ENCODE results near the gene AAR2.

AAR2 gene, protein sequence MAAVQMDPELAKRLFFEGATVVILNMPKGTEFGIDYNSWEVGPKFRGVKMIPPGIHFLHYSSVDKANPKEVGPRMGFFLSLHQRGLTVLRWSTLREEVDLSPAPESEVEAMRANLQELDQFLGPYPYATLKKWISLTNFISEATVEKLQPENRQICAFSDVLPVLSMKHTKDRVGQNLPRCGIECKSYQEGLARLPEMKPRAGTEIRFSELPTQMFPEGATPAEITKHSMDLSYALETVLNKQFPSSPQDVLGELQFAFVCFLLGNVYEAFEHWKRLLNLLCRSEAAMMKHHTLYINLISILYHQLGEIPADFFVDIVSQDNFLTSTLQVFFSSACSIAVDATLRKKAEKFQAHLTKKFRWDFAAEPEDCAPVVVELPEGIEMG

GRCh38 chr20:36235892-36236785 is at the start of gene AAR2:
TSS of gene AAR2 (plus strand) at chr20:36236478. CDS start at chr20:36239869, 3,391 bp downstream.
- H3K4me3 ChIP-seq (ENCODE audit: low read depth, low read length) = peak within 1 kb of the TSS; percentile 65
- DNase-seq (ENCODE audit: low read depth, low spot score) = peak; percentile 77
- in situ Hi-C loops (cut with HindIII; ENCODE audit: low sequenced_read_pairs) = no loop called here
- TF ChIP-seq CTCF (IDR thresholded peaks at IDR 0.05; ENCODE audit: low read depth, low read length) = no peak

- in situ Hi-C loops (cut with HindIII; ENCODE audit: low sequenced_read_pairs) = no loop called here
- no peak for DNase-seq (ENCODE audit: low read depth, low spot score)
- TF ChIP-seq CTCF (IDR thresholded peaks at IDR 0.05; ENCODE audit: low read depth, low read length) = no peak
- H3K4me3 ChIP-seq (ENCODE audit: low read depth, low read length) = no peak overlapping the region
Measured at GRCh38 chr20:36193977-36194712, 42.1 kb upstream of the AAR2 start.

DNA sequence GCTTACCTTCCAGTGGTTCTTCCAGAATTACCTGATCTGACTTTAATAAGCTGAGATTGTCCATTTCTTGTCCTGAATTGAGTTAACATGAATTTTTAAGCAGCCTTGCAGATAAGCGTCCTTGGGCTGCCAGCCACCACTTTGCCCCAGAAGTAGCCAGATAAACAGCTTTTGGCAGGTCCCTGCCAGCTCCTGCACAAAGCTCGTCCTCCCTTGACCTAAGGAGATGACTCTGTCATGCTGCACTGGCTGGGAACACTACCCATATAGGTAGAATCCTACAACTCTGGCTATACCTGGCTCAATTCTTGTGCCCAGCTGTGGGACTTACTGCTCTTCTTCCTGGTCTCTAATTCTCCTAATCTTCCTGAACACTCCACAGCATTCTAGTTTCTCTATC is 39.6 kb upstream of the AAR2 start:
- no peak for TF ChIP-seq CTCF (IDR thresholded peaks at IDR 0.05; ENCODE audit: low read depth, low read length)
- in situ Hi-C loops (cut with HindIII; ENCODE audit: low sequenced_read_pairs) = no loop called here
- no peak for DNase-seq (ENCODE audit: low read depth, low spot score)

DNA sequence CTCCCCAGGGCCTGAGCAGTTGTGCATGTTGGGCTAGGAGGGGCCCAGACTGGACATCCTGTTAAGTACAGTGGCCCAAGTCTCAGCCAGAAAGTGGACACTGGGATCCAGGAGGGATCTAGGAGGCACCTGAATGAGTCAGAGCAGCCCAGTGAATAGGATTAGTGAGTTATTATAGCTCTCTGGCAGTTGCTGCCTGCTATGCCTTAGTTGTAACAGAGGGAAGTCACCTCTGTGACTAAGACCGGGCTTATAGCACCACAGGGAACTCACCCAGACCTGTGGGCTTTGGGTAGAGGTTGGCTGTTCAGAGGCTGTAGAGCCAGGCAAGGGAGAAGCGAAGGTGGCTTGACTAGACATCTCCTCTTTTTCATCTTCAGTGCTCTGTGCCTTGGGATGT is 39.0 kb upstream of the AAR2 start:
- no peak for TF ChIP-seq CTCF (IDR thresholded peaks at IDR 0.05; ENCODE audit: low read depth, low read length)
- H3K4me3 ChIP-seq (ENCODE audit: low read depth, low read length) = no peak overlapping the region
- in situ Hi-C loops (cut with HindIII; ENCODE audit: low sequenced_read_pairs) = no loop called here
- DNase-seq (ENCODE audit: low read depth, low spot score) = no peak

More for the DNA sequence above, 39.6 kb upstream of the AAR2 start:
- no peak overlapping the region for H3K4me3 ChIP-seq (ENCODE audit: low read depth, low read length)

GRCh38 chr20:36199345-36200257 is 36.7 kb upstream of the AAR2 start:
- TF ChIP-seq CTCF (IDR thresholded peaks at IDR 0.05; ENCODE audit: low read depth, low read length) = peak; percentile 95
- H3K4me3 ChIP-seq (ENCODE audit: low read depth, low read length) = no peak overlapping the region
- in situ Hi-C loops (cut with HindIII; ENCODE audit: low sequenced_read_pairs) = no loop called here
- DNase-seq (ENCODE audit: low read depth, low spot score) = peak; percentile 73

All from astrocyte of the spinal cord (primary cell).